ENCODE data around the gene PHAF1. TPM values are rescaled to one million over a fixed set of nuclear protein-coding genes. Genes with fewer than 3 reads are reported as not detected.

PHAF1 gene
- total RNA-seq, 5 donors from 2014 or later (not counting 1 experiment from before 2014, with no cell fraction given) = 19.4 to 23.0 (median 20.1) TPM

DNA sequence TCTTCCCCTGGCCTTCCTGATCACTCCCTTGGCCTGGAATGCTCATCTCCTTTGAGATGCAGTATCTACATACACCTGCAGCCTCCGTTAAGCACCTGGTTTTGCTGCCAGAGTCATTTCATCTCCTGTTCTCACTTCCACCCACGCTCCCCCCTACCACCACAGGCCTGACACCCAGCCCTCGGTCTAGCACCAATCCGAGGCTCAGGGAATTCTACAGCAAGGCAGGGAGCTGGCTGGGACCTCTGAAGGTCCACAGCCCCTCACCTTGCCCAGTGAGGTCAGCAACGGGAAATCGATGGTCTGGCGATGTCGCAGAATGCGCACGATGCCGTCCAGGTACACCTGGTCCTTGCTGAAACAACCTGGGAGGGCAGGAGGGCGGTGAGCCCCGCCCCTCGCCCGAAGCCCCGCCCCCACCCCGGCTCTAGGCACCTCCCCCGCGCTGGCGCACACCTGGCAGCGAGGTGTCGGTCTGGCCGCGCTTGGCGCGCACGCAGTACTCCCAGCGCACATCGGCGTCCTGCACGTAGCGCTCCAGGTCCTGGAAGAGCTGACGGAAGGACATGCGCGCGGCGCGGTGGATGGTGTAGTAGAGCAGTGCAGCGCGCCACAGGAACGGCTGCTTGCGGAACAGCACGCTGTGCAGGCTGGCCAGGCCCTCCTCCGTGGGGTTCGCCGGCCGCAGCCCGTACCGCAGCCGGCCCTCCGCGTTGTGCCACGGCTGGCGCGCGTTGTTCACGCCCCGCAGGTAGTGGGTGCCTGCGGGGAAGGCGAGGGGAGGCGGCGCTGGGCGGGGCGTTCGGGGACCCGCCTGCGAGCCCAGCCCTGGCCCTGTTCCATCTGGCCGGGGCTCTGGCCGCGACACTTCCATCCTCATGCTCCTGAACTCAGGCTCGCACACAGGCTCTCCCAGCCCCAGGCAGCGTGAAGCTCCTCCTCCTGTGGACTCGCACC is 68.3 kb downstream of the PHAF1 start:
- Histone ChIP-seq H3K27ac (ENCODE audit: low read length) (no peak overlapping the region), H3K9me3 (no peaks in the 10 kb centered on the region), H3K36me3 (ENCODE audit: control insufficient read depth in 2 of 2, extremely low read depth in 1 of 2, insufficient read depth in 1 of 2, low read length in 1 of 2) (no peaks in the 10 kb centered on the region), H3K4me3 (ENCODE audit: control insufficient read depth in 1 of 2, extremely low read depth in 1 of 2, low read length in 1 of 2) (peak overlapping the region; percentile 35 to 37), H3K4me1 (ENCODE audit: control insufficient read depth in 1 of 2, extremely low read depth in 1 of 2, insufficient read depth in 2 of 2, low read length in 2 of 2) (peaks cover under 1 to 45% of the 10 kb centered on the region in 2 experiments), H3K27me3 (replicated peaks in 1 of 2; ENCODE audit: control insufficient read depth in 2 of 2, extremely low read depth in 1 of 2, insufficient read depth in 2 of 2, low read length in 1 of 2) (peaks cover 17 to 59% of the 10 kb centered on the region in 2 experiments)
- Mint-ChIP-seq H3K4me1 (peaks cover 21 to 34% (median 23%) of the 10 kb centered on the region in 3 donors), H3K9me3 (no peaks in the 10 kb centered on the region), H3K36me3 (no peaks in the 10 kb centered on the region), H3K27ac (no peak overlapping the region), H3K27me3 (peaks cover 23 to 27% of the 10 kb centered on the region in 2 donors), H3K4me3 (peak overlapping the region; percentile 63 to 67 (median 64))
- CTCF ChIA-PET = interaction anchor here in 1 of 2 donors (0.6 to 1.2 kb wide), 4 partner anchors 12 to 628 kb away, joined by 3 to 7 read pairs (median 4); partner anchors contain the start of genes FBXL8, RANBP10 and TRADD
- DNase-seq = peak in 34 of 35 experiments; percentile 31 to 77 (median 52)
- POLR2A ChIA-PET = interaction anchor here in 1 of 2 donors (0.5 to 0.7 kb wide), 2 partner anchors 46 to 140 kb away, joined by 3 to 7 read pairs; no protein-coding TSS in a partner anchor
- WGBS (ENCODE audit: insufficient coverage) = 5% methylated on average over 67 of the region's 73 CpGs
- peak; percentile 44 to 73 (median 52) for ATAC-seq (replicated peaks in 1 of 4)

DNA sequence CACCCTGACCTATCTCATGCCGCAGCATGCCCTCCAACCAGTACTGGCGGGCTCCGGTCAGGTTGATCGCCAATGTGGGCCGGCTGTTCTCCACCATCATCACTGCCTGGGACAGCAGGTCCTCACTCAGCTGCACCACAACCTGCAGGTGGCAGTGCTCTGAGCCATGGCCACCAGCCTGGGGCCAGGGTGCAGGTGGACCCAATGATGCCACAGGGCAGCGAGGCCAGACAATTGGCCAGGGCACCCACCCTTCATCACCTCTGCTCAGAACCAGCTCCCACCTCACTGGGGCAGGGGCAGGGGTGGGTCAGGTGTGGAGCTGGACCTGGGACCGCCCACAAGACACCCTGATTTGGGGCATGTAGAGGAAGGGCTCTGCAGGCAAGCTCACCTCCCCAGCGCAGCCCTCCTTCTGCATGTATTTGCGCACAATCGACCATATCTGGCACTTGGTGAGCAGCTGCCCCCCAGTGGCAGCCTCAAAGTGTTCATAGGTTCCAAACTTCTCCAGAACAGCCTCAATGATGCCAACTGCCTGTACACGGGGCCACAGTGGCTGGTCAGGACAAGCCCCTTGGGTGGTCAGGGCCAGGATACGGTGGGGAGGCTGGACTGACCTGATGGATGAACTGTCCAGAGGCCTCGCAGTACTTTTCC is 69.8 kb downstream of the PHAF1 start:
- Mint-ChIP-seq H3K9me3 (no peaks in the 10 kb centered on the region), H3K4me3 (peak overlapping the region in 1 of 3 donors; percentile 13), H3K36me3 (no peaks in the 10 kb centered on the region), H3K27me3 (peaks cover 14 to 18% of the 10 kb centered on the region in 2 donors), H3K4me1 (peaks cover 12 to 25% (median 12%) of the 10 kb centered on the region in 3 donors), H3K27ac (no peak overlapping the region)
- Histone ChIP-seq H3K36me3 (ENCODE audit: control insufficient read depth in 2 of 2, extremely low read depth in 1 of 2, insufficient read depth in 1 of 2, low read length in 1 of 2) (no peaks in the 10 kb centered on the region), H3K9me3 (no peaks in the 10 kb centered on the region), H3K27me3 (replicated peaks in 1 of 2; ENCODE audit: control insufficient read depth in 2 of 2, extremely low read depth in 1 of 2, insufficient read depth in 2 of 2, low read length in 1 of 2) (peaks cover 13 to 46% of the 10 kb centered on the region in 2 experiments), H3K4me3 (ENCODE audit: control insufficient read depth in 1 of 2, extremely low read depth in 1 of 2, low read length in 1 of 2) (no peak overlapping the region), H3K27ac (ENCODE audit: low read length) (no peak overlapping the region), H3K4me1 (ENCODE audit: control insufficient read depth in 1 of 2, extremely low read depth in 1 of 2, insufficient read depth in 2 of 2, low read length in 2 of 2) (peaks cover 4 to 37% of the 10 kb centered on the region in 2 experiments)
- CTCF ChIA-PET = interaction anchor here in 1 of 2 donors (0.5 to 0.9 kb wide), 3 partner anchors 22 to 889 kb away, joined by 3 to 4 read pairs (median 3); no protein-coding TSS in a partner anchor
- POLR2A ChIA-PET = no interaction called here
- ATAC-seq (replicated peaks in 1 of 4) (no peak), DNase-seq (no peak)
- WGBS (ENCODE audit: insufficient coverage) = 92% methylated on average over 11 of the region's 13 CpGs

DNA sequence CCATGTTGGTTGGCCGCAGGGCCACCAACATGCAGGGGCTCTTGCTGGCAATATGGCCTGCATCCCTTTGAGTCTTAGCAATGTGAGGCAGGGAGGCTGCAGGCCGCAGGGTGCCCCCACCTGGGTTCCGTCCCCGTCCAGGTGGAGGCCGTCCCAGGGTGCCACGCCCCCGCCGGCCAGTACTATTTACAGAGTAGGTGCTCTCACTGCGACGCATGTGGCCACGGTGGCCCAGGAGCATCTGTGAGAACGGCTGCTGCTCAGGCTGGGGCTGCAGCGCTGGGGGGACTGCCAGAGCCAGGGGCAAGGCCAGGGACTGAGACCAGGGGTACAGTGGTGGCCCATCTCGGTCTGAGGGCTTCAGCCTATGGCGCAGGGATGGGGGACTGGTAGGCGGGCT is 70.4 kb downstream of the PHAF1 start:
- H3K9me3 Mint-ChIP-seq = no peaks in the 10 kb centered on the region
- CTCF ChIA-PET = interaction anchor here (0.6 to 0.9 kb wide), 2 partner anchors 19 to 201 kb away, joined by 3 read pairs; no protein-coding TSS in a partner anchor

DNA sequence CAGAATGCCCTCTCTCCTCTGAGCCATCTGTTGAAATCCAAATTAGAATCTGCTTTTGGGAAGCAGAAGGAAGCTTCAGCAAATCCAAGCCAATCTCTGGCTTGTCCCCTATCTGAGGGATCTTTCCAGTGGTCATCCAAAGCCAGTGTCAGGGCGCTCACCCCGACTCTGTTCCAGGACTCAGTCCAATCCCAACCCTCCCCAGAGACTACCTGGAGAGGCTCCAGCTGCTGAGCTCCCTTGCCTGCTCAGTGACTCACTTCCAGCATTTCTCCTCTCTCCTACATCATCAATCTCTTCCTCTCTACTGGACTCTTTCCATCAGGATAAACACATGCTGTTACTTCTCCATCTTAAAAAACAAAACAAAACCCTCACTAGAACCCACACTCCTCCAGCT is 71.6 kb downstream of the PHAF1 start:
- H3K36me3 ChIP-seq (ENCODE audit: control insufficient read depth in 2 of 2, extremely low read depth in 1 of 2, insufficient read depth in 1 of 2, low read length in 1 of 2) = no peaks in the 10 kb centered on the region
- H3K4me1 ChIP-seq (ENCODE audit: control insufficient read depth in 1 of 2, extremely low read depth in 1 of 2, insufficient read depth in 2 of 2, low read length in 2 of 2) = peaks cover 4 to 42% of the 10 kb centered on the region in 2 experiments
- H3K27ac Mint-ChIP-seq = no peak overlapping the region
- no peak overlapping the region for H3K4me3 ChIP-seq (ENCODE audit: control insufficient read depth in 1 of 2, extremely low read depth in 1 of 2, low read length in 1 of 2)
- H3K4me1 Mint-ChIP-seq = peaks cover 22 to 34% (median 23%) of the 10 kb centered on the region in 3 donors
- ATAC-seq (replicated peaks in 1 of 4) (no peak), DNase-seq (no peak)
- no peak overlapping the region for H3K27ac ChIP-seq (ENCODE audit: low read length)
- no peaks in the 10 kb centered on the region for H3K36me3 Mint-ChIP-seq
- ChIA-PET CTCF (interaction anchor here (0.7 to 2.1 kb wide), 2 partner anchors 22 to 28 kb away, joined by 4 to 8 read pairs; partner anchors contain the start of genes FBXL8 (in 1 of the 2) and TRADD (in 1 of the 2)), POLR2A (interaction anchor here in 1 of 2 donors (1.0 kb wide), 1 partner anchor 229 kb away, joined by 10 read pairs; no protein-coding TSS in a partner anchor)
- H3K27me3 ChIP-seq (replicated peaks in 1 of 2; ENCODE audit: control insufficient read depth in 2 of 2, extremely low read depth in 1 of 2, insufficient read depth in 2 of 2, low read length in 1 of 2) = peaks cover 6 to 41% of the 10 kb centered on the region in 2 experiments
- H3K9me3 ChIP-seq = no peaks in the 10 kb centered on the region
- H3K27me3 Mint-ChIP-seq = peaks cover 14 to 21% of the 10 kb centered on the region in 2 donors
- no peaks in the 10 kb centered on the region for H3K9me3 Mint-ChIP-seq
- H3K4me3 Mint-ChIP-seq = no peak overlapping the region
- 94% methylated on average over 2 of the region's 2 CpGs for WGBS (ENCODE audit: insufficient coverage)

More for the DNA sequence above, 70.4 kb downstream of the PHAF1 start:
- H3K27ac Mint-ChIP-seq = no peak overlapping the region
- no peaks in the 10 kb centered on the region for H3K9me3 ChIP-seq
- H3K4me1 ChIP-seq (ENCODE audit: control insufficient read depth in 1 of 2, extremely low read depth in 1 of 2, insufficient read depth in 2 of 2, low read length in 2 of 2) = peaks cover 4 to 37% of the 10 kb centered on the region in 2 experiments
- peaks cover 14 to 18% of the 10 kb centered on the region in 2 donors for H3K27me3 Mint-ChIP-seq
- no peaks in the 10 kb centered on the region for H3K36me3 Mint-ChIP-seq
- no peak overlapping the region for H3K4me3 Mint-ChIP-seq
- H3K27me3 ChIP-seq (replicated peaks in 1 of 2; ENCODE audit: control insufficient read depth in 2 of 2, extremely low read depth in 1 of 2, insufficient read depth in 2 of 2, low read length in 1 of 2) = peaks cover 9 to 42% of the 10 kb centered on the region in 2 experiments
- POLR2A ChIA-PET = no interaction called here
- no peaks in the 10 kb centered on the region for H3K36me3 ChIP-seq (ENCODE audit: control insufficient read depth in 2 of 2, extremely low read depth in 1 of 2, insufficient read depth in 1 of 2, low read length in 1 of 2)
- no peak for DNase-seq
- WGBS (ENCODE audit: insufficient coverage) = 93% methylated on average over 15 of the region's 16 CpGs
- ATAC-seq (replicated peaks in 1 of 4) = no peak
- H3K27ac ChIP-seq (ENCODE audit: low read length) = no peak overlapping the region
- H3K4me3 ChIP-seq (ENCODE audit: control insufficient read depth in 1 of 2, extremely low read depth in 1 of 2, low read length in 1 of 2) = no peak overlapping the region
- peaks cover 17 to 29% (median 17%) of the 10 kb centered on the region in 3 donors for H3K4me1 Mint-ChIP-seq

DNA sequence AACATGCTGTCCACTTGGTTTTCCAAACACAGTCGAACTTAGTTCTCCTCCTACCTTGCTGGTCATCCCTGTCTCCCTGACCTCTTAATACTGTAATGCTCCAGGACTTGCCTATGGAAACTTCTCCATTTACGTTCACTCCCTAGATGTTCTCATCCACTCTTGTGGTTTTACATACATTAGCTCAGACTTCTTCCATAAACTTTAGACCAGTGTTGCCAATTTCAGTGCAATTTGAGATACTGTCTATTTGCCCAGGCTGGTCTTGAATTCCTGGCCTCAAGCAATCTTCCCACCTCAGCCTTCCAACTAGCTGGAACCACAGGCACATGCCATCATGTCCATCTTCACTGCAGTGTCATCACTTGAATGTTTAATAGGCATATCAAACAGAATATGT is 72.5 kb downstream of the PHAF1 start:
- Mint-ChIP-seq H3K4me1 (peaks cover 21 to 30% (median 22%) of the 10 kb centered on the region in 3 donors), H3K36me3 (no peaks in the 10 kb centered on the region), H3K4me3 (no peak overlapping the region), H3K9me3 (no peaks in the 10 kb centered on the region), H3K27me3 (peaks cover 9 to 13% of the 10 kb centered on the region in 2 donors), H3K27ac (no peak overlapping the region)
- Histone ChIP-seq H3K27ac (ENCODE audit: low read length) (no peak overlapping the region), H3K9me3 (no peaks in the 10 kb centered on the region), H3K27me3 (replicated peaks in 1 of 2; ENCODE audit: control insufficient read depth in 2 of 2, extremely low read depth in 1 of 2, insufficient read depth in 2 of 2, low read length in 1 of 2) (peaks cover 3 to 43% of the 10 kb centered on the region in 2 experiments), H3K4me3 (ENCODE audit: control insufficient read depth in 1 of 2, extremely low read depth in 1 of 2, low read length in 1 of 2) (no peak overlapping the region), H3K4me1 (ENCODE audit: control insufficient read depth in 1 of 2, extremely low read depth in 1 of 2, insufficient read depth in 2 of 2, low read length in 2 of 2) (peaks cover 4 to 42% of the 10 kb centered on the region in 2 experiments), H3K36me3 (ENCODE audit: control insufficient read depth in 2 of 2, extremely low read depth in 1 of 2, insufficient read depth in 1 of 2, low read length in 1 of 2) (no peaks in the 10 kb centered on the region)
- WGBS (ENCODE audit: insufficient coverage) = 100% methylated on average over 2 of the region's 2 CpGs
- POLR2A ChIA-PET = interaction anchor here in 1 of 2 donors (1.0 kb wide), 1 partner anchor 230 kb away, joined by 10 read pairs; no protein-coding TSS in a partner anchor
- CTCF ChIA-PET = interaction anchor here (0.7 to 2.1 kb wide), 2 partner anchors 23 to 29 kb away, joined by 4 to 8 read pairs; partner anchors contain the start of genes FBXL8 (in 1 of the 2) and TRADD (in 1 of the 2)
- DNase-seq (no peak), ATAC-seq (replicated peaks in 1 of 4) (no peak)
